ENCODE measurements around the gene RAD17.
"Not testable (repeated sequence)": the region's sequence is repeated elsewhere in the genome, so short reads cannot be mapped to it uniquely, and the experiment has no call there.

Gene RAD17

GRCh38 chr5:69369340-69370121, at the start of gene RAD17, which contains the start of the genes AK6 and TAF9:
RAD17 (plus strand) TSS chr5:69369818; CDS start chr5:69372209, 2,391 bp downstream.
AK6 (minus strand) TSS chr5:69369520; CDS start chr5:69369490, 30 bp downstream.
TAF9 (minus strand) TSS chr5:69369520; CDS start chr5:69365737, 3,783 bp downstream.
- DNase-seq (ENCODE audit: extremely low read depth in 1 of 2, low read depth in 1 of 2): peak; percentile 84 to 94

- no peak for DNase-seq (ENCODE audit: extremely low read depth in 1 of 2, low read depth in 1 of 2)
Observed at GRCh38 chr5:69326365-69326764, 43.3 kb upstream of the RAD17 start.

GRCh38 chr5:69329905-69330489, 39.6 kb upstream of the RAD17 start:
- DNase-seq (ENCODE audit: extremely low read depth in 1 of 2, low read depth in 1 of 2): no peak

GRCh38 chr5:69331528-69332445, 37.8 kb upstream of the RAD17 start:
- no peak for DNase-seq (ENCODE audit: extremely low read depth in 1 of 2, low read depth in 1 of 2)

GRCh38 chr5:69333668-69334315, 35.8 kb upstream of the RAD17 start:
- not testable (repeated sequence) for DNase-seq (ENCODE audit: extremely low read depth in 1 of 2, low read depth in 1 of 2)

- DNase-seq (ENCODE audit: extremely low read depth in 1 of 2, low read depth in 1 of 2): peak; percentile 45 to 62
Observed at GRCh38 chr5:69334793-69335268, 34.8 kb upstream of the RAD17 start.

- DNase-seq (ENCODE audit: extremely low read depth in 1 of 2, low read depth in 1 of 2): no peak
Observed at GRCh38 chr5:69335341-69335935, 34.2 kb upstream of the RAD17 start.

GRCh38 chr5:69341520-69342161, 28.0 kb upstream of the RAD17 start:
- no peak for DNase-seq (ENCODE audit: extremely low read depth in 1 of 2, low read depth in 1 of 2)

GRCh38 chr5:69343083-69343482, 26.5 kb upstream of the RAD17 start:
- no peak for DNase-seq (ENCODE audit: extremely low read depth in 1 of 2, low read depth in 1 of 2)

GRCh38 chr5:69350664-69351063, 19.0 kb upstream of the RAD17 start:
- no peak for DNase-seq (ENCODE audit: extremely low read depth in 1 of 2, low read depth in 1 of 2)

- DNase-seq (ENCODE audit: extremely low read depth in 1 of 2, low read depth in 1 of 2): no peak
Observed at GRCh38 chr5:69359699-69360098, 9.9 kb upstream of the RAD17 start.

- DNase-seq (ENCODE audit: extremely low read depth in 1 of 2, low read depth in 1 of 2): no peak
Observed at GRCh38 chr5:69360442-69360841, 9.2 kb upstream of the RAD17 start.

GRCh38 chr5:69364414-69364813, 5.2 kb upstream of the RAD17 start:
- DNase-seq (ENCODE audit: extremely low read depth in 1 of 2, low read depth in 1 of 2): no peak

- no peak for DNase-seq (ENCODE audit: extremely low read depth in 1 of 2, low read depth in 1 of 2)
Observed at GRCh38 chr5:69364850-69365249, 4.8 kb upstream of the RAD17 start.

GRCh38 chr5:69367697-69368279, 1.8 kb upstream of the RAD17 start:
- no peak for DNase-seq (ENCODE audit: extremely low read depth in 1 of 2, low read depth in 1 of 2)

- no peak for DNase-seq (ENCODE audit: extremely low read depth in 1 of 2, low read depth in 1 of 2)
Observed at GRCh38 chr5:69368458-69369339, 919 bp upstream of the RAD17 start.

GRCh38 chr5:69370335-69370734, 717 bp downstream of the RAD17 start:
- DNase-seq (ENCODE audit: extremely low read depth in 1 of 2, low read depth in 1 of 2): not testable (repeated sequence)

- no peak for DNase-seq (ENCODE audit: extremely low read depth in 1 of 2, low read depth in 1 of 2)
Observed at GRCh38 chr5:69372394-69372793, 2.8 kb downstream of the RAD17 start.
